ENCODE data around the gene IP6K1.
"Not testable (repeated sequence)": the region's sequence is repeated elsewhere in the genome, so short reads cannot be mapped to it uniquely, and the experiment has no call there.

The IP6K1 gene

DNA sequence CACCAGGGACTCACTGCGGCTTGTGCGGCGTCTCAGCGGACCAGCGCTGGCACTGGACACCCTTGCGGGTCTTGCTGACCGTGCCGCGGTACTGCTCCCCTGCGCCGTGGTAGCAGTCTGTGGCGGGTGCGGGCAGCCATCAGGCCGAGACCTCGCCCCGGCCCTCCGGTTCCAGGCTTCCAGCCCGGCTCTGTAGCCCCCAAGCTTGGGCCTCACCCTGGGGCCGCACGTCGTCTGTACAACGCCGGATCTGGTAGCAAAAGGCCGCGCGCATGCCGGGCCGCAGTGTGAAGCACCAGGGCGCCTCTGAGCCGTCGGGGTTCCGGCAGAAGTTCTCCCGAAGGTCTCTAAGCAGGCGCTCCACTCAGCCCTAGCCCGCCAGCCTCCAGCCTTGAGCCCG is 100.5 kb downstream of the IP6K1 start:
- not testable (repeated sequence) for DNase-seq

DNA sequence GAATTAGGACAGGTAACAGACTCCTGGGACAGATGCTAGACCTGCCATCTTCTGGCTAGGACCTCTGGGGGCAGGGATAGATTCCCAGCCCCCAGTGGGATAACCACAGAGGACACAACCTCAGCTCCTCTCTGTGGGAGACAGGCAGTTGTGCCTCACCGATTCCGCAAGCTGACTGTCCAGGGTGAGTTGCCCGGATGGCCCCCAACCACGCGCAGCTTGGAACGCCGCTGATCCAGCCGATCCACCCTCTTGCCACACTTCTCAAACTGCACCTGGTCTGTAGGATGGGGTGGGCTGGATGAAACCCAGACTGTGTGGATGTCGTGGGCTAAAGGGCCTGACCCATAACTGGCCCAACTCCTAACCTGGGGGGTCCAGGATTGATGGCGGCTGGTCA is 101.2 kb downstream of the IP6K1 start:
- not testable (repeated sequence) for DNase-seq

DNA sequence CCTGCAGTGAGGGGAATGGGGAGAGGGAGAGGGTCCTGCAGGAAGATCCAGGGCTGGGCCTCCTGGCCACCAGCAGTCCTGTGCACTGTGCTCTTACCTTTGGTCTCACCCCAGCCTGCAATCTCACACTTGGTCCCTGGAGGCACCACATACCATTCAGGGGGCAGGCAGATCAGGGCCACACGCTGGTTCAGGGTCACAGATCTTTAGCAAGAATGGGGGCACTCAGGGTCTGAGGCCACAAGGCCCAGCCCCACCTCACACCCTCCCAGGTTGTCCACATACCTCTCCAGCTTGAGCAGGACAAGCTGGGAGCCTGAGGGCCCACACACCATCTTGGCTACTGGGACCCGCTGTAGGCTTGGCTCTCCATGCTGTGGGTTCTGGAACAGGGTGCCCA is 101.9 kb downstream of the IP6K1 start:
- DNase-seq = not testable (repeated sequence)

DNA sequence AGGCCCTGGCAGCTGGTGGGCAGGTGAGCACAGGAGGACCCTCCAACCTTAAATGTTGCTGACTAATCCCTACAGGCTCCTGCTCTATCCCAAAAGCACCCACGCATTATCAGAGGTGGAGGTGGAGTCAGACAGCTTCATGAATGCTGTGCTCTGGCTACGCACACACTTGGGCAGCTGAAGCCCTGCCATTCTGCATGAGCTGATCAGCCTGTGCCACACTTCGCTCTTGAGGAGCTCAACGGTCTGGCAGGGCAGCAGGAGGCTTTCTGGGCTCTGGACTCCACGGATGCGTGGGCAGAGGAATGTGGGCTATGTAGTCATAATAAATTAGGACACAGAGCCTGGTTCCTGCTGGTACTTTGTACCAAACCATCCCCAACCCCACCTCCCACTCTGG is 103.2 kb downstream of the IP6K1 start:
- no peak for DNase-seq

DNA sequence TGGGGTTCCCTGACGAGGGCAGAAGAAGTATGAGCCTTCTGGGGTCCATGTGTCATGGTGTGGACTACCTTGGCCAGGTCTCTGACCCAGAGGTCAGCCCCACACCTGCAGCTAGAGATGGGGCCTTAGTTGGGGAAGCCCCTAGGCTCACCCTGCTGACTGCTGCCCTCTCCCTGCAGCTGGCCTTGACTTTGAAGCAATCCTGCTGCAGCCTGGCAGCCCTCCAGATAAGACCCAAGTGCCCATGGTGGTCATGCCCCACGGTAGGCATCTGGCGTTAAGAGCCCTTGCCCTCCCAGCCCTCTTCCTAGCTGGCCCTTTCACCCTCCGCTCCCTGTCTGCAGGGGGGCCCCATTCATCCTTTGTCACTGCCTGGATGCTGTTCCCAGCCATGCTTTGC is 104.8 kb downstream of the IP6K1 start:
- no peak for DNase-seq

DNA sequence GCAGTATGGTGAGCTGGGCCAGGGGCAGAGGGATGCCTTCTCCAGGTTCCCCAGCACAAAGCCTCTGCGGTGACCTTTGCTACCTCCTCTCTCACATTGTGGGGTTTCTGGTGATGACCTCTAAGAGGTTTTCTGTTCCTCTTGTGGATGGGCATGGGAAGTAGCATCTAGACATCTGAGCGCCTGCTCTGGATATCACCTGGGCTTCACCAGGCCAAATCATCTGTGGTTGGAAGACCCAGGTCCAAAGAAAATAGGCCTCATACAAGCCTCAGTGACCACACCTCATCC is 105.2 kb downstream of the IP6K1 start:
- no peak for DNase-seq

DNA sequence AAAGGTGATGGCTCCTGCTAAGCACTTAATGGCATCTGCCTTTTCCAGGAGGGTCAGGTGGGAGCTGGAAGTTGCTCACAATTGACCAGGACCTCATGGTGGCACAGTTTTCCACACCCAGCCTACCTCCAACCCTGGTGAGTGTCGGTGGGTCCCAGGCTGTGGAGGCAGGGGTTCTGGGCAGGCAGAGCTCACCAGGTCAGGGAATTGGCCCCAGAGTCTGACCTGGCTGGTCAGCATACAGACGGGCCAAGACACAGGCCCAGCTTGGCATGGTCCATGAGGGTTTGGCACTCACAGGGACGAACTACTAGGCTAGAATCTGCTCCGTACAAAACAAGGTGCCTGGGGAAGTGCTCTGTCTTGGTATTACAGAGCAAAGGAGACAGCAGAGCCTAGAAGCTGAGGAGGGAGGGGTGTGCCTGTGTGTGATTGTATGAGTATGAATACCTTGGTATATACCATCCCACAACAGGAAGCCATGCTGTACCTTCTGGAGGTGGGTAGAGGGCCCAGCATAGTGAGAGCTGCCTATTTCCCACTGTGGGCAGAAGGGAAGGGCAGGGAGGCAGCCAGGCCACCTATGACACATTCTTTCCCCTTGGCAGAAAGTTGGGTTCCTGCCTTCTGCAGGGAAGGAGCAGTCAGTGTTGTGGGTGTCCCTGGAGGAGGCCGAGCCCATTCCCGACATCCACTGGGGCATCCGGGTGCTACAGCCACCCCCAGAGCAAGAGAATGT is 105.7 kb downstream of the IP6K1 start:
- no peak for DNase-seq

DNA sequence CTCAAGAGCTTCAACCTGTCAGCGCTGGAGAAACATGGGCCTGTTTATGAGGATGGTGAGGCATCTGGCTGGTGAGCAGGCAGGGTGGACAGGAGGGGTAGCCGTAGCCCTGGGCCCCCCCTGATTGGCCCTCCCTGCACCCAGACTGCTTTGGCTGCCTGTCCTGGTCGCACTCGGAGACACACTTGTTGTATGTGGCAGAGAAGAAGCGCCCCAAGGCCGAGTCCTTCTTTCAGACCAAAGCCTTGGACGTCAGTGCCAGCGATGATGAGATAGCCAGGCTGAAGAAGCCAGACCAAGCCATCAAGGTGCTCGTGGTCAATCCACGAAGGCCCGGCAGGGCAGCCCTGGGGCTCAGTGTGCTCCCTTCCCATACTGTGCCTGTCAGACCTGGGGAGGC is 110.4 kb downstream of the IP6K1 start:
- no peak for DNase-seq

DNA sequence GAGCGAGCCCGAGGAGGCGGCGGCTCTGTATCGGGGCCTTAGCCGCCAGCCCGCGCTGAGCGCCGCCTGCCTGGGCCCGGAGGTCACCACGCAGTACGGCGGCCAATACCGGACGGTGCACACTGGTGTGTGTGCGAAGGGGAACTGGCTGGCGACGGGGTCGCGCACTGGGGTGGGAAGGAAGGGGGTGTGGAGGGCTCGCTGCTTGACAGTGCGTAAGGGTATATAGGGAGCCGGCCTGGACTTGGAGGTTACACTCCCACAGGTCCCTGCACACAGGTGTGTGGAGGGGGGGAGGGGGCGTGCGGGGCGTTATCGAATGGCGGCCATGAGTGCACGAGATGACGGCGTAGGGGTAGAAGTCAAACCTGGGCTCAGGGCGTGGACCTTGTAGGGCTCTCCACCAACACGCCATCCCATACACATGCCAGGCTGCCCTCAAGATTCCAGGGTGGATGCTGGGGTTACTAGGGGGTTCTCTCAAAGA is 111.8 kb downstream of the IP6K1 start:
- DNase-seq = no peak

Measured in NCI-H2107 (cell line).